ENCODE measurements around the gene KRT86.

- TF ChIP-seq POLR2A (IDR thresholded peaks at IDR 0.05) = no peak
- TF ChIP-seq, protein P1, sequence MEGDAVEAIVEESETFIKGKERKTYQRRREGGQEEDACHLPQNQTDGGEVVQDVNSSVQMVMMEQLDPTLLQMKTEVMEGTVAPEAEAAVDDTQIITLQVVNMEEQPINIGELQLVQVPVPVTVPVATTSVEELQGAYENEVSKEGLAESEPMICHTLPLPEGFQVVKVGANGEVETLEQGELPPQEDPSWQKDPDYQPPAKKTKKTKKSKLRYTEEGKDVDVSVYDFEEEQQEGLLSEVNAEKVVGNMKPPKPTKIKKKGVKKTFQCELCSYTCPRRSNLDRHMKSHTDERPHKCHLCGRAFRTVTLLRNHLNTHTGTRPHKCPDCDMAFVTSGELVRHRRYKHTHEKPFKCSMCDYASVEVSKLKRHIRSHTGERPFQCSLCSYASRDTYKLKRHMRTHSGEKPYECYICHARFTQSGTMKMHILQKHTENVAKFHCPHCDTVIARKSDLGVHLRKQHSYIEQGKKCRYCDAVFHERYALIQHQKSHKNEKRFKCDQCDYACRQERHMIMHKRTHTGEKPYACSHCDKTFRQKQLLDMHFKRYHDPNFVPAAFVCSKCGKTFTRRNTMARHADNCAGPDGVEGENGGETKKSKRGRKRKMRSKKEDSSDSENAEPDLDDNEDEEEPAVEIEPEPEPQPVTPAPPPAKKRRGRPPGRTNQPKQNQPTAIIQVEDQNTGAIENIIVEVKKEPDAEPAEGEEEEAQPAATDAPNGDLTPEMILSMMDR (IDR thresholded peaks at IDR 0.05) = no peak
- no peak for TF ChIP-seq POLR2AphosphoS5 (IDR thresholded peaks at IDR 0.05)
- no peak for TF ChIP-seq EP300 (IDR thresholded peaks at IDR 0.05)
Measured at GRCh38 chr12:52225752-52226151, 48.7 kb upstream of the KRT86 start.
